WTC11 (cell line): ENCODE data around the gene PIK3C3. TPM values are rescaled to one million over a fixed set of nuclear protein-coding genes. Genes with fewer than 3 reads are reported as not detected.

Experiments
- ATAC-seq: fragments of 200-7000 bp; cut with Tn5 transposase; 2 replicates; pipeline ENCODE4 v1.10.0; 2021; ENCODE audit warnings: mild to moderate bottlenecking, moderate library complexity
- CTCF ChIA-PET: fragments of 300-600 bp; sonication (Branson Sonifier 250); formaldehyde crosslinking; loops from one replicate; lab custom pipeline; 2021; ENCODE audit warnings: antibody characterized with exemption; lab: Charles Lee
- POLR2A ChIA-PET: fragments of 350-600 bp; sonication (Branson Sonifier 250); formaldehyde crosslinking; loops from one replicate; lab custom pipeline; 2021; ENCODE audit warnings: antibody characterized with exemption; lab: Charles Lee
- DNase-seq: peaks from one replicate; pipeline ENCODE4 v3.0.0; 2021; ENCODE audit warnings: low spot score
- H3K27ac Mint-ChIP-seq: 2 replicates; pipeline ENCODE4 v1.8.0; 2021; ENCODE audit warnings: mixed read lengths
- H3K27me3 Mint-ChIP-seq: 2 replicates; pipeline ENCODE4 v1.8.0; 2021; ENCODE audit warnings: low read depth, mild to moderate bottlenecking, moderate library complexity, mixed read lengths
- H3K36me3 Mint-ChIP-seq: 2 replicates; pipeline ENCODE4 v1.8.0; 2021; ENCODE audit warnings: mixed read lengths
- H3K4me1 Mint-ChIP-seq: 2 replicates; pipeline ENCODE4 v1.8.0; 2022; ENCODE audit warnings: mixed read lengths
- H3K4me3 Mint-ChIP-seq: 2 replicates; pipeline ENCODE4 v1.8.0; 2021; ENCODE audit warnings: mild to moderate bottlenecking, moderate library complexity, mixed read lengths
- H3K9me3 Mint-ChIP-seq: 2 replicates; pipeline ENCODE4 v1.8.0; 2021; ENCODE audit warnings: mixed read lengths
- EMX1 ChIP-seq: fragments of 250-450 bp; sonication (Bioruptor Pico); IDR thresholded peaks from 2 replicates; pipeline ENCODE4 v1.8.0; 2021; ENCODE audit warnings: mild to moderate bottlenecking
- JAZF1 ChIP-seq: fragments of 250-450 bp; sonication (Bioruptor Pico); IDR thresholded peaks from 2 replicates; pipeline ENCODE4 v1.9.0; 2021; ENCODE audit warnings: moderate library complexity, mild to moderate bottlenecking, inconsistent platforms
- JUN ChIP-seq: sonication (generic); formaldehyde crosslinking; IDR thresholded peaks from 2 replicates; pipeline ENCODE4 v1.8.0; 2023; ENCODE audit warnings: mild to moderate bottlenecking, missing genetic modification reagents
- KAT7 ChIP-seq: sonication (generic); formaldehyde crosslinking; IDR thresholded peaks from 2 replicates; pipeline ENCODE4 v1.8.1; 2023; ENCODE audit warnings: missing genetic modification reagents, mild to moderate bottlenecking, borderline replicate concordance
- MXD4 ChIP-seq: fragments of 250-450 bp; sonication (Bioruptor Pico); IDR thresholded peaks from 2 replicates; pipeline ENCODE4 v1.8.0; 2021; ENCODE audit warnings: mild to moderate bottlenecking, moderate library complexity, borderline replicate concordance
- NFATC4 ChIP-seq: fragments of 250-450 bp; sonication (Bioruptor Pico); IDR thresholded peaks from 2 replicates; pipeline ENCODE4 v1.9.0; 2021; ENCODE audit warnings: mild to moderate bottlenecking
- NFYB ChIP-seq: sonication (generic); formaldehyde crosslinking; conservative IDR thresholded peaks from 2 replicates; pipeline ENCODE4 v1.8.0; 2022; ENCODE audit warnings: low read depth, missing genetic modification reagents
- OVOL2 ChIP-seq: fragments of 250-450 bp; sonication (Bioruptor Pico); IDR thresholded peaks from 2 replicates; pipeline ENCODE4 v1.9.0; 2021; ENCODE audit warnings: mild to moderate bottlenecking, borderline replicate concordance
- SMAD3 ChIP-seq: sonication (generic); formaldehyde crosslinking; IDR thresholded peaks from 2 replicates; pipeline ENCODE4 v1.8.0; 2022; ENCODE audit warnings: missing genetic modification reagents, mild to moderate bottlenecking, borderline replicate concordance
- ZNF138 ChIP-seq: sonication (generic); formaldehyde crosslinking; conservative IDR thresholded peaks from 2 replicates; pipeline ENCODE4 v1.8.1; 2022; ENCODE audit warnings: mild to moderate bottlenecking, moderate library complexity, missing genetic modification reagents
- ZNF219 ChIP-seq: sonication (generic); formaldehyde crosslinking; IDR thresholded peaks from 2 replicates; pipeline ENCODE4 v1.8.0; 2023; ENCODE audit warnings: missing genetic modification reagents, mild to moderate bottlenecking, borderline replicate concordance
- ZNF263 ChIP-seq: sonication (generic); formaldehyde crosslinking; IDR thresholded peaks from 2 replicates; pipeline ENCODE4 v1.8.1; 2022; ENCODE audit warnings: low read depth, mild to moderate bottlenecking, moderate library complexity, missing genetic modification reagents
- total RNA-seq: library from RNA; stranded (reverse); gene quantifications from 3 replicates; pipeline ENCODE4 v1.2.3, GENCODE V29; 2021
- TF ChIP-seq, protein P1 (sequence below): sonication (generic); formaldehyde crosslinking; IDR thresholded peaks from 2 replicates; pipeline ENCODE4 v1.8.1; 2022; ENCODE audit warnings: missing genetic modification reagents, borderline replicate concordance
- TF ChIP-seq, protein P2 (sequence below): sonication (generic); formaldehyde crosslinking; conservative IDR thresholded peaks from 2 replicates; pipeline ENCODE4 v1.8.1; 2023; ENCODE audit warnings: mild to moderate bottlenecking, low read depth, missing genetic modification reagents, moderate library complexity
- TF ChIP-seq, protein P3 (sequence below): sonication (generic); formaldehyde crosslinking; IDR thresholded peaks from 2 replicates; pipeline ENCODE4 v1.8.1; 2023; ENCODE audit warnings: mild to moderate bottlenecking, missing genetic modification reagents
- TF ChIP-seq, protein P4 (sequence below): sonication (generic); formaldehyde crosslinking; IDR thresholded peaks from 2 replicates; pipeline ENCODE4 v1.8.1; 2022; ENCODE audit warnings: mild to moderate bottlenecking, missing genetic modification reagents, moderate library complexity, borderline replicate concordance
- TF ChIP-seq, protein P5 (sequence below): sonication (generic); formaldehyde crosslinking; IDR thresholded peaks from 2 replicates; pipeline ENCODE4 v1.8.0; 2022; ENCODE audit warnings: mild to moderate bottlenecking, missing genetic modification reagents
- TF ChIP-seq, protein P6 (sequence below): fragments of 200-600 bp; IDR thresholded peaks from 2 replicates; pipeline ENCODE4 v1.8.0; 2022; ENCODE audit warnings: antibody characterized with exemption

The PIK3C3 gene
- total RNA-seq, 1 experiment from 2014 or later, result 40.4 TPM

DNA sequence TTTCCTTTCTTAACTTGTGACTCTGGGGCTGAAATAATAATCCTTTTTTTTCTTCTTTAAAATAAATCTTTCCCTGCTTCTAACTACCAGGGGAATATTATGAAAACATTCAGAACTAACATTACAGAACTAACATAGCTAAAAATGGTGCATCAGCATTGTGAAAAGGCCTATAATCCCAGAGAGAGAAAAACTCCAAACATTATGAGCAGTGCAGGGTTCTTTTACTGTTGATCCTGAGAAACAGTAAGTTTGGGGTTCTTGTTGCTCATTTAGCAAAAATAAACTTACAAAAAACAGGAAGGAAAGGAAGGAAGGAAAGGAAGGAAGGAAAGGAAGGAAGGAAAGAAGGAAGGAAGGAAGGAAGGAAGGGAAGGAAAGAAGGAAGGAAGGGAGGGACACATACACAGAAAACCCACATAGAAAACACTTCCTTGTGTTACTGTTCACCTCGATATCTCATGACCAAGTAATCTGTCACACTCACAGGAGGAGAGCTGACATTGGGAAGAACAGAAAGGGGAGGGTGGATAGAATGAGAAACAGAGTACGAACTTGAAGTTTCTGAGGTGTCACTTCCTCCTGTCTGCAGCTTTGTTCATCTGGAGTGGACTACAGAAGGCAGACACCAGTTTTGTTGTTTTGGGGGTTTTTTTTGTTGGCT lies 18.4 kb upstream of the PIK3C3 start:
- Mint-ChIP-seq H3K27ac (no peak overlapping the region; the same call in 1 of the 2 replicates), H3K4me3 (no peak overlapping the region), H3K4me1 (peaks cover 26% of the 10 kb centered on the region), H3K27me3 (no peaks in the 10 kb centered on the region), H3K36me3 (no peaks in the 10 kb centered on the region), H3K9me3 (no peaks in the 10 kb centered on the region)
- TF ChIP-seq JAZF1 (CRISPR knock-in tag) (no peak), SMAD3 (no peak), ZNF219 (CRISPR knock-in tag) (no peak), ZNF263 (CRISPR knock-in tag) (no peak), ZNF138 (CRISPR knock-in tag) (no peak), OVOL2 (no peak), JUN (no peak), NFATC4 (CRISPR knock-in tag) (no peak), MXD4 (CRISPR knock-in tag) (no peak), NFYB (CRISPR knock-in tag) (no peak), EMX1 (no peak), KAT7 (CRISPR knock-in tag) (no peak)
- TF ChIP-seq, protein P1, sequence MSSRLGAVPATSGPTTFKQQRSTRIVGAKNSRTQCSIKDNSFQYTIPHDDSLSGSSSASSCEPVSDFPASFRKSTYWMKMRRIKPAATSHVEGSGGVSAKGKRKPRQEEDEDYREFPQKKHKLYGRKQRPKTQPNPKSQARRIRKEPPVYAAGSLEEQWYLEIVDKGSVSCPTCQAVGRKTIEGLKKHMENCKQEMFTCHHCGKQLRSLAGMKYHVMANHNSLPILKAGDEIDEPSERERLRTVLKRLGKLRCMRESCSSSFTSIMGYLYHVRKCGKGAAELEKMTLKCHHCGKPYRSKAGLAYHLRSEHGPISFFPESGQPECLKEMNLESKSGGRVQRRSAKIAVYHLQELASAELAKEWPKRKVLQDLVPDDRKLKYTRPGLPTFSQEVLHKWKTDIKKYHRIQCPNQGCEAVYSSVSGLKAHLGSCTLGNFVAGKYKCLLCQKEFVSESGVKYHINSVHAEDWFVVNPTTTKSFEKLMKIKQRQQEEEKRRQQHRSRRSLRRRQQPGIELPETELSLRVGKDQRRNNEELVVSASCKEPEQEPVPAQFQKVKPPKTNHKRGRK (CRISPR knock-in tag), result no peak
- TF ChIP-seq, protein P2, sequence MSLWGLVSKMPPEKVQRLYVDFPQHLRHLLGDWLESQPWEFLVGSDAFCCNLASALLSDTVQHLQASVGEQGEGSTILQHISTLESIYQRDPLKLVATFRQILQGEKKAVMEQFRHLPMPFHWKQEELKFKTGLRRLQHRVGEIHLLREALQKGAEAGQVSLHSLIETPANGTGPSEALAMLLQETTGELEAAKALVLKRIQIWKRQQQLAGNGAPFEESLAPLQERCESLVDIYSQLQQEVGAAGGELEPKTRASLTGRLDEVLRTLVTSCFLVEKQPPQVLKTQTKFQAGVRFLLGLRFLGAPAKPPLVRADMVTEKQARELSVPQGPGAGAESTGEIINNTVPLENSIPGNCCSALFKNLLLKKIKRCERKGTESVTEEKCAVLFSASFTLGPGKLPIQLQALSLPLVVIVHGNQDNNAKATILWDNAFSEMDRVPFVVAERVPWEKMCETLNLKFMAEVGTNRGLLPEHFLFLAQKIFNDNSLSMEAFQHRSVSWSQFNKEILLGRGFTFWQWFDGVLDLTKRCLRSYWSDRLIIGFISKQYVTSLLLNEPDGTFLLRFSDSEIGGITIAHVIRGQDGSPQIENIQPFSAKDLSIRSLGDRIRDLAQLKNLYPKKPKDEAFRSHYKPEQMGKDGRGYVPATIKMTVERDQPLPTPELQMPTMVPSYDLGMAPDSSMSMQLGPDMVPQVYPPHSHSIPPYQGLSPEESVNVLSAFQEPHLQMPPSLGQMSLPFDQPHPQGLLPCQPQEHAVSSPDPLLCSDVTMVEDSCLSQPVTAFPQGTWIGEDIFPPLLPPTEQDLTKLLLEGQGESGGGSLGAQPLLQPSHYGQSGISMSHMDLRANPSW (CRISPR knock-in tag), result no peak
- TF ChIP-seq, protein P3, sequence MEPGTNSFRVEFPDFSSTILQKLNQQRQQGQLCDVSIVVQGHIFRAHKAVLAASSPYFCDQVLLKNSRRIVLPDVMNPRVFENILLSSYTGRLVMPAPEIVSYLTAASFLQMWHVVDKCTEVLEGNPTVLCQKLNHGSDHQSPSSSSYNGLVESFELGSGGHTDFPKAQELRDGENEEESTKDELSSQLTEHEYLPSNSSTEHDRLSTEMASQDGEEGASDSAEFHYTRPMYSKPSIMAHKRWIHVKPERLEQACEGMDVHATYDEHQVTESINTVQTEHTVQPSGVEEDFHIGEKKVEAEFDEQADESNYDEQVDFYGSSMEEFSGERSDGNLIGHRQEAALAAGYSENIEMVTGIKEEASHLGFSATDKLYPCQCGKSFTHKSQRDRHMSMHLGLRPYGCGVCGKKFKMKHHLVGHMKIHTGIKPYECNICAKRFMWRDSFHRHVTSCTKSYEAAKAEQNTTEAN, result no peak
- TF ChIP-seq, protein P4, sequence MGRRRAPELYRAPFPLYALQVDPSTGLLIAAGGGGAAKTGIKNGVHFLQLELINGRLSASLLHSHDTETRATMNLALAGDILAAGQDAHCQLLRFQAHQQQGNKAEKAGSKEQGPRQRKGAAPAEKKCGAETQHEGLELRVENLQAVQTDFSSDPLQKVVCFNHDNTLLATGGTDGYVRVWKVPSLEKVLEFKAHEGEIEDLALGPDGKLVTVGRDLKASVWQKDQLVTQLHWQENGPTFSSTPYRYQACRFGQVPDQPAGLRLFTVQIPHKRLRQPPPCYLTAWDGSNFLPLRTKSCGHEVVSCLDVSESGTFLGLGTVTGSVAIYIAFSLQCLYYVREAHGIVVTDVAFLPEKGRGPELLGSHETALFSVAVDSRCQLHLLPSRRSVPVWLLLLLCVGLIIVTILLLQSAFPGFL (CRISPR knock-in tag), result no peak
- TF ChIP-seq, protein P5, sequence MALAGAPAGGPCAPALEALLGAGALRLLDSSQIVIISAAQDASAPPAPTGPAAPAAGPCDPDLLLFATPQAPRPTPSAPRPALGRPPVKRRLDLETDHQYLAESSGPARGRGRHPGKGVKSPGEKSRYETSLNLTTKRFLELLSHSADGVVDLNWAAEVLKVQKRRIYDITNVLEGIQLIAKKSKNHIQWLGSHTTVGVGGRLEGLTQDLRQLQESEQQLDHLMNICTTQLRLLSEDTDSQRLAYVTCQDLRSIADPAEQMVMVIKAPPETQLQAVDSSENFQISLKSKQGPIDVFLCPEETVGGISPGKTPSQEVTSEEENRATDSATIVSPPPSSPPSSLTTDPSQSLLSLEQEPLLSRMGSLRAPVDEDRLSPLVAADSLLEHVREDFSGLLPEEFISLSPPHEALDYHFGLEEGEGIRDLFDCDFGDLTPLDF (CRISPR knock-in tag), result no peak
- TF ChIP-seq, protein P6, sequence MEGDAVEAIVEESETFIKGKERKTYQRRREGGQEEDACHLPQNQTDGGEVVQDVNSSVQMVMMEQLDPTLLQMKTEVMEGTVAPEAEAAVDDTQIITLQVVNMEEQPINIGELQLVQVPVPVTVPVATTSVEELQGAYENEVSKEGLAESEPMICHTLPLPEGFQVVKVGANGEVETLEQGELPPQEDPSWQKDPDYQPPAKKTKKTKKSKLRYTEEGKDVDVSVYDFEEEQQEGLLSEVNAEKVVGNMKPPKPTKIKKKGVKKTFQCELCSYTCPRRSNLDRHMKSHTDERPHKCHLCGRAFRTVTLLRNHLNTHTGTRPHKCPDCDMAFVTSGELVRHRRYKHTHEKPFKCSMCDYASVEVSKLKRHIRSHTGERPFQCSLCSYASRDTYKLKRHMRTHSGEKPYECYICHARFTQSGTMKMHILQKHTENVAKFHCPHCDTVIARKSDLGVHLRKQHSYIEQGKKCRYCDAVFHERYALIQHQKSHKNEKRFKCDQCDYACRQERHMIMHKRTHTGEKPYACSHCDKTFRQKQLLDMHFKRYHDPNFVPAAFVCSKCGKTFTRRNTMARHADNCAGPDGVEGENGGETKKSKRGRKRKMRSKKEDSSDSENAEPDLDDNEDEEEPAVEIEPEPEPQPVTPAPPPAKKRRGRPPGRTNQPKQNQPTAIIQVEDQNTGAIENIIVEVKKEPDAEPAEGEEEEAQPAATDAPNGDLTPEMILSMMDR, result no peak
- no peak for DNase-seq
- no peak for ATAC-seq
- ChIA-PET POLR2A (no interaction called here), CTCF (no interaction called here)
